ENCODE measurements around the gene YTHDF1. TPM values are rescaled to one million over a fixed set of nuclear protein-coding genes. Genes with fewer than 3 reads are reported as not detected.

YTHDF1 gene
- total and polyA plus RNA-seq, 2 of the 8 experiments (the other 6 are each of a cell fraction or from before 2014, with no cell fraction given) = 32.8 to 66.0 TPM

DNA sequence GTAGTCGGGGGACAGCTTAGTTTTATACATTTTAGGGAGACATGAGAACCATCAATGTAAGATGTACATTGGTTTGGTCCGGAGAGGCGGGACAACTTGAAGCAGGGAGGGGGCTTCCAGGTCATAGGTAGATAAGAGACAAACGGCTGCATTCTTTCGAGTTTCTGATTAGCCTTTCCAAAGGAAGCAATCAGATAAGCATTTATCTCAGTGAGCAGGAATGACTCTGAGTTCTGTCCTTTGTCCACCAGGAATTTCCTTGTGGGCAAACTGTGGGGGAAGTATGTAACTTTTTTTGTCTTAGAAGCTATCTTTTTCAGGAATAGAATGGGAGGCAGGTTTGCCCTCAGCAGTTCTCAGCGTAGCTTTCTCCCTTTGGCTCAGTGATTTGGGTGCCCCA lies 1.4 kb downstream of the YTHDF1 start (continued):
- TF ChIP-seq CTCF (IDR thresholded peaks at IDR 0.05; ENCODE audit: control extremely low read depth in 1 of 3, insufficient read depth in 1 of 3, low read depth in 1 of 3, low read length in 3 of 3) (no peak), RXRA (IDR thresholded peaks at IDR 0.05; ENCODE audit: insufficient read depth, low read depth, low read length) (no peak), CHD2 (IDR thresholded peaks at IDR 0.05; ENCODE audit: low read length) (no peak), TBP (IDR thresholded peaks at IDR 0.05; ENCODE audit: low read depth, low read length) (no peak), MAFK (IDR thresholded peaks at IDR 0.05; ENCODE audit: low read depth, low read length) (no peak), HDAC6 (IDR thresholded peaks at IDR 0.05; ENCODE audit: low read depth, low read length) (no peak), SRF (IDR thresholded peaks at IDR 0.05; ENCODE audit: low read depth, low read length) (no peak)

Data from H1 (cell line).